HG03571 (cell line): ENCODE data around the gene ADAM29.
"Not testable (repeated sequence)": the region's sequence is repeated elsewhere in the genome, so short reads cannot be mapped to it uniquely, and the experiment has no call there.

Experiments used
- ATAC-seq: cut with Tn5 transposase; IDR thresholded peaks from one replicate; pipeline ENCODE4 v1.9.1; 2021; ENCODE audit not compliant: unreplicated experiment

ADAM29 gene

DNA sequence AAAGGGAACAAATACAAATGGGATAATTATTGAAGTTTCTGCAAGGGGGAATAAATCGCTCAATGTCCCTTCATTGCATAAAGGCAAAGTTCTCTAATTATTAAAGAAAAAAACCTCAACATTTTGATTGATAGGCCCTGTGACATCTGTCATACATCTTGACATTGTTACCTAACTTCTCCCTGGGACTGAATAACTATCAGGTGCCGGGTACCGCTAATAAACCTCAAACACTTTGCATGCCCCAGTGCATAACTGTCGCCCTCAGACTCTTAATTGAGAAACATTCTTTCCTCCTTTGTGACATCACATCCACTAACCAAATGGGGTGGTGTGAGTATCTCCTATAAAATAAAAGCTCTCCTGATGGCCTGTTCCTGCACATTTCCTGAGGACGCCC, at the start of gene ADAM29:
ADAM29 (plus strand) TSS at position 301 of the 400 bp plus-strand sequence. CDS start 57,168 bp downstream, outside the sequence.
- ATAC-seq: no peak

DNA sequence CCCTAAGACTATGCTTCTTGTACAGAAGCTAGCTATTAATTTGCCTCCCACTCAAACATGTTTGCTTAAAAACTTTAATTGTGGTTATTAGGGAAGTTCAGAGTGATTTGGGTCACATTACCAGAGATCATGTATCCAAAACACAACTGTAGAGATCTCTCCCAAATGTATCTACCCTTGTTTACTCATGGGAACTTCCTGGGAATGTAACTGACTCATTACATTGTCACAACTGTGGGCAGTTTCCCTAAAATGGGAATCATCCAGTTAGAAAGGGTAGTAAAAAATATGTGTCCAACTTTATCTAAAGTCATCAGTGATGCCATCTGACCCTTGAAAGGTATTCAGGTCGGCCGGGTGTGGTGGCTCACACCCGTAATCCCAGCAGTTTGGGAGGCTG, 48.8 kb upstream of the ADAM29 start:
- ATAC-seq: no peak

DNA sequence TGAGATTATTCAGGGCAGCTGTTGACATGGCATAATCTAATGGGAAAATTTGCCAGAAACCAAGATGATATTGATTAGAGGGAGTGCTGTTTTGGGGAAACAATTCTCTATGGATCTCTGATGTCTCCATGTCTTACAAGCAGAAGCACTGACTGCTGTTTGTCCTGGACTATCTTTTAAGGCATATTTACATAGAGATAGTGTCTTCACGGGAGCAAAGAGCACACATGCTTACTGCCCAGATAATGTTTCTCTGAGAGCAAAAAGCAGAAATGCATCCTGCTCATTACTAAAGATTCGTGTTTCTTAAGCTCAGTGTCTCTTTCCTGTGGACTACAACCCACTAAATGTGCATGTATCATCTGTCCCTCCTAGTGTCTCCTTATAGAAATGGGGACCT, 47.8 kb upstream of the ADAM29 start:
- ATAC-seq: no peak

DNA sequence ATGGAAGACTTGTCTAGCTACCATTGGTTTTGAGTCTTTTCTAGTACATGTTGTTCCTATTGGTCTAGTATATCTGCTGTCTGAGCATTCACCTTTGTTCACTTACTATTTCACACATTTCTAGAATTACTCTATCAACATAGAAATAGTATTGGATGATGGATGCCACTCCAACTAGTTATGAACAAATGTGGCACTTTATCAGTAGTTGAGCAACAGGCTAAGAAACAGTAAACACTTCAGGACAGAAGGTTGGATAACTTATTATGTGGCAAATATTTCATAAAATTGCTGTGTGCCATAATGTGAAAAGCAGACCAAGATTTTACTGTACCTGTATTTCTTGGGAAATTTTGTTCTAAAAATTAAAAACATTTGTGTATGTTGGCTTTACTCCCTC, 46.8 kb upstream of the ADAM29 start:
- no peak for ATAC-seq

DNA sequence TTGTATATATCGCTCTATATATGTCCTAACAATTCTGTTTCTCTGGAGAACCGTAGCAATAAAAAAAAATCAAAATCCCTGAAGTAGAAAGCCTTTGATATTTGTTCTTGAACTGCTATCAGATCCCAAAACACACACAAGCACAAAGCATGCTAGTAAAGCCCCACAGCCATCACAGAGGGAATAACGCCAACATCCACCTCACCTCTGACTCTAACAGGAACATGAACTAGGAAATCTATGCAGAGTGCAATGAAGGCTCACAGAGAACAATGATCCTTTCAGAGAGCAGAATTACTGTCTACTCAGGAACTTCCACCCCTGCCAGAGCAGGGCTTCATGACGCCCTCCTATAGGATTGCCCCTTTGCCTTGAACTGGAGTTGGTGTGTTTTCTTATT, 45.0 kb upstream of the ADAM29 start:
- ATAC-seq: not testable (repeated sequence)

DNA sequence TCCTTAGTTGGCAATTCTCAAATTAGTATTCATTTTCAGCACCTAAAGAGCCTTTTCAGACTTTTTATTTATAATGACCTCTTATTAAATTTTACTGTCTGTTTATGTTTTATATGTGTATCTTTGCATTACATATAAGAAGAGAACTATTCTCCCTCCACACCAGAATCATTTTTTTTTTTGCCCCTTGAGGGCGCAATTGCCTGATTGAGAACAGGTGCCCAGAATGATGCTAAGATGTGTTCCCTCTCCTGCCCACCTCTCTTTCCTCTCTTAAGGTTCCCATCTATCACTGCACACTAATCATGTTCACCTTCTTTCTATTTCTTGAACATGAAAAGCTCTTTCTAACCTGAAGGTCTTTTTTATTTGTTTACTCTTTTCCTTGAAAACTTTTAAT, 44.2 kb upstream of the ADAM29 start:
- no peak for ATAC-seq

DNA sequence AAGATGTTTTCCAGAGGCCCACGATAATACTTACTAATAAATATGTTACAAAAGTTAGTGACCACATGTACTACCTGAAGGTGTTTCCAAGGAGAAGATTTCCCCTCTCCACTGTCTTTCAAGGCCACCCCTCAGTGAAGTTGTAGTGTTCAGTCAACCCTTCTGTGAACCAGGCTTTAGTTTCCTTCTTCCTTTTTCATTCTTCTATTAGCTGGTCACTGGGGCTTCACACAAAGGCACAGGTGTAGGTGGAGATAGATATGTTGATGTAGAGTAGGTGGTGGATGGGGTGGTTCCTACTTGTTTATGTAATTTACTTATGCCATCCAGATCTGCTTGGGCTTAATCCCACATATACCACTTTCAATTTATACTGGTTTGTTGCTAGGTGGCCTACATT, 43.3 kb upstream of the ADAM29 start:
- ATAC-seq: no peak

DNA sequence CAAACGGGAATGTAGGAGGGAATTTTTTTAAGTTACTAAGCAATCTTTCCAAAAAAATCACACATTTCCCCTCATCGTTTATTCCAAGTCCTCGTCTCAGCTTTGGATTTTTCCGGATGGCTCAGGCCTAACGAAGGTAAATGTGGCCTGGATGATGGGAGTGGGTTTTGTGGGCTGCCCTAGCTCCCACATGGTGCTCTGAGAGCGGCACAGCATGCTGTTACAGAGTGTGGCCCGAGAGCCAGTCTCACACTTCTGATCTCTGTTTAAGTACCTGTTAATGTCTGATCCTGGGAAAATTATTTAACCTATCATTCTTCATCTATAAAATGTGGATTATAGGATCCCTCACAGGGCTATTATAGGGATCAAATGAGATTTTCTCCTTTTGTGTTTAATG, 38.2 kb upstream of the ADAM29 start:
- no peak for ATAC-seq

DNA sequence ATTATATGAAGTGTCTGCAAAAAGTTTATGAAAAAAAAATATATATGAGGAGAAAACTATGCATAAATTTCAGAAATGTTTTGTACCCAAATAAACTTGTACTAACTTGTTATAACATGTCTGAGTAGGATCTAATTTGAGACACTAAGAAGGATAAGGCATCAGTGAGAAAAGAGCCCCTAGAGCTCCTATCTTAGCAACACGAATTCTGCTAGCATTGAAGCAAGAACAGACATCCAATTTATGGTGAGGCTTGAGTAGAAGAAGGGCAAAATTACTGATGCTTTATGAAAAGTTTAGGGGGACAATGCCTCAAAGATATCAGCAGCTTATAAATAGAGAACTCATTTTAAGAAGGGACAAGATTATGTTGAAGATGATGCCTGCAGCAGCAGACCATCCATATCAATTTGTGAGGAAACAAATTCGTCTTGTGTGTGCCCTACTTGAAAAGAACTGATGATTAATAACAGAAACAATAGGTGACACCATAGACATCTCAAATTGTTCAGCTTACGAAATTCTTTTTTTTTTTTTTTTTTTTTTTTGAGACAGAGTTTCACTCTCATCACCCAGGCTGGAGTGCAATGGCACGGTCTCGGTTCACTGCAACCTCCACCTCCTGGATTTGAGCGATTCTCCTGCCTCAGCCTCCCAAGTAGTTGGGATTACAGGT, 35.7 kb upstream of the ADAM29 start:
- no peak for ATAC-seq

DNA sequence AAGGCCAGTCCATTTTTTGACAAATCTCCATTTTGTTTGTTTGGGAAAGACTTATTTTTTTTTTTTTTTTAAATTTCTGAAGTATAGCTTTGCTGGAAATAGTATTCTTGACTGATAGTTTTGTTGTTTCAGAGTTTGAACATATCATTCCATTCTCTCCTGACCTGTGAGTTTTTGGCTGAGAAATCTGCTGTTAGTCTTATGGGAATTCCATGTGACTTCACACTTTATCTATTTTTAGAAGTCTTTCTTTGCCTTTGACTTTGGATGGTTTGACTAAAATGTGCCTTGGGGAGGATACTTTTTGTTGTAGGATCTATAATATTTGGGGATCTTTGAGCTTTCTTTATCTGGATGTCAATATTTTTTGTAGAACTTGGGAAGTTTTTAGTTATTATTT, 10.7 kb upstream of the ADAM29 start:
- ATAC-seq: no peak

DNA sequence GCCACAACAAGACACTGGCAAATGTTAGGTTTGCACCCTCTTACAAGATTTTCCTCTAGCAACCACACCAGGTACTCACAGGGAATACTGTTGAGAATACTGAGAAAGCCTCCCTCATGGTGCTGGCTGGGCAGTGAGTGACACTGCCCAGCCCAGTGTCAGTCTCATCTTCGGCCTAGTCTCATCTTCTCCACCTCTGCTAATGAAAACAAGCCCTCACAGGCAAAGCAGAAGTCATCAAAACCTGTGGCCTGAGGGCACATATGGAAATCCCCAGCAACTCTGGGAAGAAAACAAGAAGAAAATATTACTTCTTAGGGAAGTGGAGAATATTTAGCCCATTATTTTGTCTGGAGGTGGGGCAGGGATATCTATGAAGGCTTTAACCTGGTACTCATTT, 7.9 kb upstream of the ADAM29 start:
- ATAC-seq: no peak

DNA sequence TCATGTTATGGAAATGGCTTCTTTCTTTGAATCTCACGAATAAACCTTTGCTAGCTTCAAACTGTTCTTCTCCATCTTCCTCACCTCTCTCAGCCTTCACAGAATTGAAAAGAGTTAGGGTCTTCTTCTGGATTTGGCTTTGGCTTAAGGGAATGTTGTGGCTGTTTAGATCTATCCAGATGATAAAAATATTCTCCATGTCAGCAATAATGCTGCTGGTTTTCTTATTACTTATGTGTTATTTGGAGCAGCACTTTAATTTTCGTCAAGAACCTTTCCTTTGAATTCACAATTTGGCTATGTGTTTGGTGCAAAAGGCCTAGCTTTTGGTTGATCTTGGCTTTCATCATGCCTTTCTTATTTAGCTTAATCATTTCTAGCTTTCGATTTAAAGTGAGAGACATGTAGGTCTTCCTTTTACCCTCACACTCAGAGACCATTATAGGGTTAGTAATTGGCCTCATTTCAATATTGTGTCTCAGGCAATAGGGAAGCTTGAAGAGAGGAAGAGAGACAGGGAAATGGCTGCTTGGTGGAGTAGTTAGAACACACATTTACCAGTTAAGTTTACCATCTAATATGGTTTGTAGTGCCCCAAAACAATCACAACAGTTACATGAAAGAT, 5.1 kb upstream of the ADAM29 start:
- ATAC-seq: no peak

DNA sequence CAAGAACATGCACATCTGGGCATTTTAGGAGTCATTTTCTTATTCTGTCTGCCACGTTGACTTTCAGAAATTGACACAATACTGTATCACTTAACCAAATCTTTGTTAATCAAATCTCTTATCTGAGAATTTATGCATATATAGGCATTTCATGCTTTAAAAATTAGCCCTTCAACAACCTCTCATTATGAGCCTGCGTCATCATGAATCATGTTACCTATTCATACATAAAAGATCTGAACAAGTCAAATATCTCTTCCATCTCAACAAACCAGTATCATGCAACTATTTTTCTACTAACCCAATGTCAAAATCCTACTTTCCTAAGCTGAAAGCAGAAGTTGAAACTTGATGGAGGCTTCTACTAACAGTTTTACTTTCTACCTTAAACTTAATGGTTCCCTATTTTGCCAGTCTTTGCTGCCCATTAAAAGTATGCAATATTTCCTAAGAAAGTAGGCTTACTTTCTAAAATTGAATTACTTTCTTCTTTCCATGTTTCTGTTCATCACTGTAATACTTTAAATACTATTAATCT, 1.8 kb downstream of the ADAM29 start:
- no peak for ATAC-seq

DNA sequence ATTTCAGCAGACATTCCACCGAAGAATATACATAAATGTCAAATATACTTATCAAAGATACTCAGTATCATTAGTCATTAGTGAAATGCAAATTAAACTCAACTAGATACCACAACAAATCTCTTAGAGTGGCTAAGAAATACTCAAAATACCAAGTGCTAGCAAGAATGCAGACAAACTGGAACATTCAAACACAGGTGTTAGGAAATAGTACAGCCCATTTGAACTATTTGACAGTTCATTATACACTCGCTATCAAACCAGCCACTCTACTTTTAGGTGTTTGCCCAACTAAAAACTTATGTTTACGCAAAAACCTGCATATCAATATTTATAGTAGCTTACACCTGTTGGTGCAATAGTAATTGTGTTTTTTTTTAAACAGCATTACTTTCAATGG, 8.8 kb downstream of the ADAM29 start:
- no peak for ATAC-seq

DNA sequence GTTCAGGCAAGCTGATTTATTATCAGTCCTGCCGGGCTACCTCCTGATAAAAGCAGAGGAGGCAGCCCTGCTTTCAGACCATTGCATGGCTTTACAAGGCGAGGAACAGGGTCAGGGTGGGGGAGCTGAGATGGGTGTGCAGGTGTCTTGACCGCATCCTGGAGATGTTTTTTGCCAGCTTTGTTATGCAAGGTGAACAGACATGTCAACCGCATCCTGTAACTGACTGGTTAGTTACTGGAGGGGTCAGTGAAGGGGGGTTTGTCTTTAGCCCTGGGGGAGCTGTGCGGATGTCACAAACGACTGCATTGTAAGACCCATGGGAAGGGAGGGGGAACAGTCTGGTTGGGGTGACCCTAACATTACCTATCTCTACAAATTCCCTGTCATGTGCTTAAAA, 10.0 kb downstream of the ADAM29 start:
- no peak for ATAC-seq

DNA sequence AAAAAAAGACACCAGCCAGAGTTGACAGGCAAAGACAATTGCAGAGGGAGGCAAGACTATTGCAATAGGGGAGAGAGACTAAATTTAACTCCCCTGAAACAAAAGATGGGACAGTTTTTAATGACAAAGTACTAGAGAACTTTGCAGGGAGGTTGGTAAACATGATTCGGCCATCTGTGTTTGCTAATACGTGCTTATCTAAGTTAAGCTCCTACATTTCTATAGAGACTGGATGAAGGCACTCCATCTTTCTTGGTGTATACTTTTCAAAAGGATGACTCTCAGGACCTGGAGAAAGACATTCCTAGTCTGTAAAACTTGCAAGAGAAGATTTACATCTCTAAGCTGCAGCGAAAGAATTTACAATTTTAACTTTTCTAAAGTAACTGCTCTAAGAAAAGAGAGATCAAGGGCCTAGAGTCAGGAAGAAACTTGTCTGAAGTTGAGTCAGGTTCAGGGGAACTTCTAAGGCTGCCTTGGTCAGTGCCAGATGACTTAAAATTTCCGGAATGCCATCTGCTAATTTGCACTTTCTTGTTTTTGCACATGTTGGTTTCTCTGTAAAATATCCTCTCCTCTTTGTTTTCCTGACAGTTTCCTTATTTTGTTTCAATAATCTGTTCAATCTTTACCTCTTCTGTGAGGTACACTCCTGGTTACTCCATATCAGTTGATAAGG, 10.6 kb downstream of the ADAM29 start:
- no peak for ATAC-seq

DNA sequence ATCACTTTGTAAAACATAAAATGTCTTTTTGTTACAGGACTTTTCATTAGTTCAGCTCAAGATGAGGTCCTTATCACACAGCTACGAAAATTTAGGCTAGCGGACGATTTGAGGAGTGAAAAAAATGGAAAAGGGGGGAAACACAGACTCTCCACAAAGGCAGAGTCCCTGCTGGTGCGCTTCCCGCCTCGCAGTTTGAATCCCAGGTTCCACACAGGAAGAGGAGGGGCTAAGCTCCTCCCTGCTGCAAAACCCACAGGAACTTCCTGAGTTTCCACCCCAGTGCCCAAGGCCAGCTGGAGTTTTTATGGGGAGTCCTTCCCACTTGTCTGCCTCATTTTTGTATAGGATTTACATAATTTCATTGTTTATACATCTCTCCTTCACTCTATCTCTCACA, 11.2 kb downstream of the ADAM29 start:
- ATAC-seq: no peak

DNA sequence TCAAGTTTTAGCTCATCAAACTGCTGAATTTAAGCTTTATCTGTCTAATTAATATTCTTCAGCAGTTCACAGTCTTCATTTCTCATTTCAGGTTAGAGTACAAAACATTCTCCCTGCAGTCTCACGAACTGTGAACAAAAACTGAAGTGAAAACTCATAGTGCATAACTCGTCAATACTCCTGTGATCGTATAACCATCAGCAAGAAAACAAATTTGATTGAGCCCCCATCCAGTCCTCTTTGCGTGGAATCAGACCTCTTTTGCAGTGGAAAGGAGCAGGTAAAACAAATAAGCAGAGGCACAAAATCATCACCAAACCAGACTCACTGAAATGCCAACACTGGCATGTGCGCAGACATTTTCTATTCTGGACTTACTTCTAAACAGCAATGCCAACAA, 12.7 kb downstream of the ADAM29 start:
- no peak for ATAC-seq

DNA sequence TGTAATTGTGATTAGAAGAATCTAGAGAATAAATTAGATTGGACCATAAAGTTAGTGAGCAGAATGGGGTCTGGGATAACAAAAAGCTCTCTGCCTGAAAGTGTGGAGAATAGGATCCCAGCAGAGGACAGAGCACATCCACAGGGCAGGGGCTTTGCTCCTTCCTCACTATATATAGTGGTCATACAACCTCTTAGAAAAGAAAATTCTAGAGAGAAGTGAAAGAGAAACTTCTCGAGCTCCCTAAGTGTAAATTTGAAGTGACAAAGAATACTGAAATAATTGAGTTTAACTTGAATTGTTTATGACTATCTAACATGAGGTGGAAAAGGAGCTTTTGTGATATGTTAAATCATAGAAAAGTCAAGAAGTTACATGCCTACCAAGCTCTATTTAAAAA, 14.9 kb downstream of the ADAM29 start:
- no peak for ATAC-seq

DNA sequence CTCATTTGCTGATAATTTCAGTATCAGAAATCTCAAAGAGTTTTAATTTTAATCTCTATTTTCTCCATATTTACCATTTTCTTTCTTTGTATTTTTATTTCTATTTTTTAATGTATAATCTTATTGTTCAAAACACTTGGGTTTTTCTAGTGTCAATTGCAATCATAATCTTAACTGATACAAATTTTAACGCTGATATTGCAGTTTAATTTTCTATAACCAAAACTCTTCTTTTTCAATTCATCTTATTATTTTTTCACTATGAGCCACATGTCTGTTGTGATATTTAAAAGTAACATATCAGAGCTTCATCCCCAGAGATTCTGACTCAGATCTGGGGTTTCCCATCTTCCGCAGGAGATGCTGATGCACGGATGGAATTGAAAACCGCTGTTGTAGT, 16.2 kb downstream of the ADAM29 start:
- no peak for ATAC-seq

DNA sequence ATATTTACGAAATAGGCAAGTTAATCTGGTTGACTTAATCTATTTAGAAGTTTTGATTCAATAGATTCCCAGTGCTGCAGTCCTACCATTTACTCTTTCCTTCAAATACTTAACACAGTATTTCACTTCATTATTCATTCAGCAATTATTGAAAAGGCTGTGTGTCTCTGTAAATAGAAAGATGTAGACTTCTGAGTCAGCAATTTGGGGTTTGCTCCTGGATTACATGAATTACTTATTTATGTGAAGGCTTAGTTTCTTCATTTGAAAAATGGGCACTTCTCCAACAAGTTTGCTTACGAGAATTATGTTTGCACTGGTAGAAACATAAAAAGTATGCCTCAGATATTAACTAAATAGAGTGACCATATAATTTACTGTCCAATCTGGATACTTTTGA, 17.4 kb downstream of the ADAM29 start:
- ATAC-seq: no peak

DNA sequence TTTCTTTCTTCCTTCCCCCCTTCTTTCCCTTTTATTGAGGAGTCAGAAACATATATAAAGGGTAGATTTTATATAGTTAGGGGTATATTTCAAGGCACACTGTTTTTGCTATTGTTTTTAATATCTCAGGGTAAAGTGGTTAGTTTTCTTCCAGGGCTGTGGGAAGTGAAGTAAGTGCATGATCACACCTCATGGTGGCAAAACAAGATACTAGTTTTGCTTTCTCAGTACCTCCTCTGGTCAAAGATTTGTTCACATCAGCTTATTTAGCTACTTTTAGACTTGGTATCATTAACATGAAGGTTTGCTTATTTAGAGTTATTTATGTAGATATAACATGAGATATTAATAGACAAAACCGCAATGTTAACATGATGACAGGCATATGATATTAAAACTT, 21.8 kb downstream of the ADAM29 start:
- no peak for ATAC-seq
